ENCODE results near the gene NFIA. TPM values are rescaled to one million over a fixed set of nuclear protein-coding genes. Genes with fewer than 3 reads are reported as not detected.

The NFIA gene
- total and polyA plus RNA-seq, 9 of the 15 experiments (the other 6 are each of a cell fraction or from before 2014, with no cell fraction given), result 5.3 to 24.9 (median 9.8) TPM

DNA sequence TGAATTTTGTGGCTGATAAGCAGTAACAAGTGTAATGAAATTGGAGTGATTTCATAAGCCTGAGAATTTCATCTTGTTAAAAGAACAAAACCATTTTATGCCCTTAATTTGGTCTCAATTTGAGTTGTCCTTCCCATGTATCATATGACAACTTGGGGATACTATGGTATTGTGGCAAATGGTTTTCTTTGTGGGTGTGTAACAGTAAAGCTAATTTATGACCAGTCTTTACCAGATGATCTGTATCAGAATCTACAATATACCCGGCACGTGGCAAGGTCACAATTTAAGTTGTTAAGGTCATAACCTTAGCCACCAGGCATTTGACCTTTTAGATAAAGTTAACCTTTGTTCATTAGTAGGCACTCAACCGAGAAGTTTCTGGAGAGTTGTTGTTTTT is 9.1 kb downstream of the NFIA start (continued):
- TF ChIP-seq, protein P1, sequence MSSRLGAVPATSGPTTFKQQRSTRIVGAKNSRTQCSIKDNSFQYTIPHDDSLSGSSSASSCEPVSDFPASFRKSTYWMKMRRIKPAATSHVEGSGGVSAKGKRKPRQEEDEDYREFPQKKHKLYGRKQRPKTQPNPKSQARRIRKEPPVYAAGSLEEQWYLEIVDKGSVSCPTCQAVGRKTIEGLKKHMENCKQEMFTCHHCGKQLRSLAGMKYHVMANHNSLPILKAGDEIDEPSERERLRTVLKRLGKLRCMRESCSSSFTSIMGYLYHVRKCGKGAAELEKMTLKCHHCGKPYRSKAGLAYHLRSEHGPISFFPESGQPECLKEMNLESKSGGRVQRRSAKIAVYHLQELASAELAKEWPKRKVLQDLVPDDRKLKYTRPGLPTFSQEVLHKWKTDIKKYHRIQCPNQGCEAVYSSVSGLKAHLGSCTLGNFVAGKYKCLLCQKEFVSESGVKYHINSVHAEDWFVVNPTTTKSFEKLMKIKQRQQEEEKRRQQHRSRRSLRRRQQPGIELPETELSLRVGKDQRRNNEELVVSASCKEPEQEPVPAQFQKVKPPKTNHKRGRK (tag; IDR thresholded peaks at IDR 0.05), result no peak
- peak; percentile 50; the same call in 1 of the 2 replicates for TF ChIP-seq ADNP (tag; IDR thresholded peaks at IDR 0.05)
- no peak for TF ChIP-seq SRSF9 (IDR thresholded peaks at IDR 0.05; ENCODE audit: borderline replicate concordance, low read depth, low read length)
- peak; percentile 76; the same call in 1 of the 2 replicates for TF ChIP-seq HDAC2 (IDR thresholded peaks at IDR 0.05)
- no peak for TF ChIP-seq HMG20B (CRISPR knock-in tag; IDR thresholded peaks at IDR 0.05)
- TF ChIP-seq ZNF347 (CRISPR knock-in tag; IDR thresholded peaks at IDR 0.05; ENCODE audit: low read depth), result no peak
- peak; percentile 31; the same call in 1 of the 2 replicates for TF ChIP-seq DPF2 (IDR thresholded peaks at IDR 0.05)
- peak; percentile 63 for TF ChIP-seq BCOR (IDR thresholded peaks at IDR 0.05)
- peak; percentile 60 for TF ChIP-seq CBFA2T2 (conservative IDR thresholded peaks at IDR 0.05)
- peak; percentile 44 for TF ChIP-seq NR2C1 (IDR thresholded peaks at IDR 0.05)
- peak; percentile 65; the same call in 1 of the 2 replicates for TF ChIP-seq NR2C1 (tag; IDR thresholded peaks at IDR 0.05)
- no peak for TF ChIP-seq HMG20A (CRISPR knock-in tag; conservative IDR thresholded peaks at IDR 0.05)
- no peak for TF ChIP-seq ZC3H8 (IDR thresholded peaks at IDR 0.05)
- TF ChIP-seq ZNF184 (CRISPR knock-in tag; IDR thresholded peaks at IDR 0.05), result no peak
- no peak for TF ChIP-seq KAT7 (CRISPR knock-in tag; IDR thresholded peaks at IDR 0.05; ENCODE audit: borderline replicate concordance)
- peak; percentile 35; the same call in 1 of the 2 replicates for TF ChIP-seq NCOR1 (IDR thresholded peaks at IDR 0.05)
- peak; percentile 60 for TF ChIP-seq TAL1 (IDR thresholded peaks at IDR 0.05)
- TF ChIP-seq NR2C2 (CRISPR knock-in tag; IDR thresholded peaks at IDR 0.05), result no peak
- peak; percentile 57; the same call in 1 of the 2 replicates for TF ChIP-seq NR2C2 (tag; IDR thresholded peaks at IDR 0.05)
- TF ChIP-seq HEY1 (CRISPR knock-in tag; IDR thresholded peaks at IDR 0.05; ENCODE audit: borderline replicate concordance), result 0 out of 2 replicates have a peak, but pooled peaks have one; percentile 35
- TF ChIP-seq, protein P2, sequence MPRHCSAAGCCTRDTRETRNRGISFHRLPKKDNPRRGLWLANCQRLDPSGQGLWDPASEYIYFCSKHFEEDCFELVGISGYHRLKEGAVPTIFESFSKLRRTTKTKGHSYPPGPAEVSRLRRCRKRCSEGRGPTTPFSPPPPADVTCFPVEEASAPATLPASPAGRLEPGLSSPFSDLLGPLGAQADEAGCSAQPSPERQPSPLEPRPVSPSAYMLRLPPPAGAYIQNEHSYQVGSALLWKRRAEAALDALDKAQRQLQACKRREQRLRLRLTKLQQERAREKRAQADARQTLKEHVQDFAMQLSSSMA (CRISPR knock-in tag; IDR thresholded peaks at IDR 0.05), result no peak
- no peak for TF ChIP-seq ARID2 (IDR thresholded peaks at IDR 0.05)
- peak; percentile 79 for TF ChIP-seq CBFA2T3 (IDR thresholded peaks at IDR 0.05)
- TF ChIP-seq CBX3 (IDR thresholded peaks at IDR 0.05; ENCODE audit: borderline replicate concordance in 1 of 2, low read length in 2 of 2), result no peak
- TF ChIP-seq SIN3A (IDR thresholded peaks at IDR 0.05; ENCODE audit: borderline replicate concordance in 2 of 2, control insufficient read depth in 1 of 2, low read depth in 2 of 2, low read length in 2 of 2), result no peak
- TF ChIP-seq ZNF24 (IDR thresholded peaks at IDR 0.05), result no peak
- TF ChIP-seq JUND (IDR thresholded peaks at IDR 0.05; ENCODE audit: borderline replicate concordance, low read depth, low read length), result 0 out of 2 replicates have a peak, but pooled peaks have one; percentile 20
- TF ChIP-seq JUND (tag; IDR thresholded peaks at IDR 0.05; ENCODE audit: borderline replicate concordance, low read depth, low read length), result no peak
- no peak for TF ChIP-seq ILF3 (IDR thresholded peaks at IDR 0.05; ENCODE audit: borderline replicate concordance)
